ENCODE results near the gene ASPSCR1. TPM values are rescaled to one million over a fixed set of nuclear protein-coding genes. Genes with fewer than 3 reads are reported as not detected.

Gene ASPSCR1
- total and polyA plus RNA-seq, 2 donors from 2014 or later: 35.2 to 57.5 TPM

GRCh38 chr17:81933178-81933699, 44.2 kb upstream of the ASPSCR1 start:
- H3K27ac ChIP-seq (ENCODE audit: low read depth in 2 of 2, low read length in 2 of 2): no peak overlapping the region
- H3K9me3 ChIP-seq (ENCODE audit: control insufficient read depth in 2 of 3, insufficient read depth in 1 of 3, low read length in 3 of 3): no peaks in the 10 kb centered on the region
- no peaks in the 10 kb centered on the region for H3K36me3 ChIP-seq (ENCODE audit: control insufficient read depth in 2 of 3, insufficient read depth in 3 of 3, low read length in 3 of 3)
- no peak for TF ChIP-seq CTCF (IDR thresholded peaks at IDR 0.05; ENCODE audit: borderline replicate concordance, extremely low read depth, insufficient read depth)
- H3K4me1 ChIP-seq (ENCODE audit: control insufficient read depth in 2 of 3, insufficient read depth in 2 of 3, low read depth in 1 of 3, low read length in 3 of 3): peaks cover 0 to 9% (median 0%) of the 10 kb centered on the region in 3 donors
- no peak overlapping the region for H3K9ac ChIP-seq (ENCODE audit: low read length in 3 of 3)
- no peak overlapping the region for H3K4me3 ChIP-seq (ENCODE audit: low read length in 3 of 3)
- FAIRE-seq: no peak
- intact Hi-C loops (cut with DNase I): no loop called here
- no peak for DNase-seq
- H3K27me3 ChIP-seq (ENCODE audit: control insufficient read depth, insufficient read depth, low read length): no peaks in the 10 kb centered on the region

GRCh38 chr17:81934098-81934757, 43.2 kb upstream of the ASPSCR1 start:
- FAIRE-seq: no peak
- intact Hi-C loops (cut with DNase I): no loop called here
- DNase-seq: peak in 1 of 5 donors; percentile 52
- Histone ChIP-seq H3K4me1 (ENCODE audit: control insufficient read depth in 2 of 3, insufficient read depth in 2 of 3, low read depth in 1 of 3, low read length in 3 of 3) (peaks cover 0 to 3% (median 0%) of the 10 kb centered on the region in 3 donors), H3K9me3 (ENCODE audit: control insufficient read depth in 2 of 3, insufficient read depth in 1 of 3, low read length in 3 of 3) (no peaks in the 10 kb centered on the region), H3K36me3 (ENCODE audit: control insufficient read depth in 2 of 3, insufficient read depth in 3 of 3, low read length in 3 of 3) (no peaks in the 10 kb centered on the region), H3K27ac (ENCODE audit: low read depth in 2 of 2, low read length in 2 of 2) (no peak overlapping the region), H3K4me3 (ENCODE audit: low read length in 3 of 3) (no peak overlapping the region), H3K9ac (ENCODE audit: low read length in 3 of 3) (no peak overlapping the region), H3K27me3 (ENCODE audit: control insufficient read depth, insufficient read depth, low read length) (no peaks in the 10 kb centered on the region)
- TF ChIP-seq CTCF (IDR thresholded peaks at IDR 0.05; ENCODE audit: borderline replicate concordance, extremely low read depth, insufficient read depth): no peak

GRCh38 chr17:81934850-81935708, 42.4 kb upstream of the ASPSCR1 start:
- DNase-seq: peak in 1 of 5 donors; percentile 71
- intact Hi-C loops (cut with DNase I): no loop called here
- no peak overlapping the region for H3K9ac ChIP-seq (ENCODE audit: low read length in 3 of 3)
- no peaks in the 10 kb centered on the region for H3K9me3 ChIP-seq (ENCODE audit: control insufficient read depth in 2 of 3, insufficient read depth in 1 of 3, low read length in 3 of 3)
- no peaks in the 10 kb centered on the region for H3K27me3 ChIP-seq (ENCODE audit: control insufficient read depth, insufficient read depth, low read length)
- H3K36me3 ChIP-seq (ENCODE audit: control insufficient read depth in 2 of 3, insufficient read depth in 3 of 3, low read length in 3 of 3): no peaks in the 10 kb centered on the region
- FAIRE-seq: no peak
- TF ChIP-seq CTCF (IDR thresholded peaks at IDR 0.05; ENCODE audit: borderline replicate concordance, extremely low read depth, insufficient read depth): no peak
- no peak overlapping the region for H3K4me3 ChIP-seq (ENCODE audit: low read length in 3 of 3)
- H3K27ac ChIP-seq (ENCODE audit: low read depth in 2 of 2, low read length in 2 of 2): no peak overlapping the region
- peaks cover 0 to 3% (median 0%) of the 10 kb centered on the region in 3 donors for H3K4me1 ChIP-seq (ENCODE audit: control insufficient read depth in 2 of 3, insufficient read depth in 2 of 3, low read depth in 1 of 3, low read length in 3 of 3)

Data from kidney (tissue), 14 donors.